Pancreas (tissue), 10 donors: ENCODE measurements around the gene UBE2N. TPM values are rescaled to one million over a fixed set of nuclear protein-coding genes. Genes with fewer than 3 reads are reported as not detected.

Source experiments
- ATAC-seq, 4 donors: fragments of 200-7000 bp; cut with Tn5 transposase; one replicate each; pipeline versions ENCODE4 v1.8.0 to v1.9.1; 2020; ENCODE audit warnings: mild to moderate bottlenecking in 4 of 4, moderate library complexity in 4 of 4
- DNase-seq, 6 donors: peaks; one replicate each; pipeline ENCODE4 v3.0.0-alpha.2; 2020
- FAIRE-seq: peaks from 2 replicates; lab custom pipeline; 2012; peaks lifted over from hg19 to GRCh38; lab: Jason Lieb, UNC
- H3K27ac ChIP-seq, 4 donors: fragments of 200-600 bp; sonication (generic); 1 replicate in 3 of 4; 2 replicates in 1 of 4; pipeline versions ENCODE4 v1.5.0 to v1.8.0; 2020
- H3K27me3 ChIP-seq, 4 donors: fragments of 200-600 bp; one replicate each; pipeline ENCODE4 v1.8.0; 2021
- H3K36me3 ChIP-seq, 3 donors: fragments of 200-600 bp; sonication (generic) in 1 of 3; one replicate each; pipeline versions ENCODE4 v1.5.0 to v1.8.0; 2020 to 2021
- H3K4me1 ChIP-seq, 3 donors: fragments of 200-600 bp; one replicate each; pipeline ENCODE4 v1.8.0; 2021
- H3K4me3 ChIP-seq, 4 donors: fragments of 200-600 bp; sonication (generic) in 2 of 4; one replicate each; pipeline versions ENCODE4 v1.5.0 to v1.8.0; 2020 to 2021
- H3K9me3 ChIP-seq, 4 donors: fragments of 200-600 bp; one replicate each; pipeline ENCODE4 v1.8.0; 2021
- WGBS, 2 donors: extraction: QIAGEN DNeasy Blood & Tissue Kit; methylation state at CpG; one replicate each; pipeline ENCODE4 v1.1.7; 2013; 5-methylcytosine and 5-hydroxymethylcytosine counted together
- intact Hi-C, 3 donors: fragments of 100-400 bp; cut with DNase I; formaldehyde crosslinking; loops; one replicate each; pipeline versions ENCODE4 v1.11.1 to v1.14.2; 2022
- polyA plus RNA-seq, 2 donors: library from polyadenylated mRNA; stranded (reverse); fragments of 200-250 nt; gene quantifications; one replicate each; pipeline ENCODE4 v1.2.3, GENCODE V29; 2013
- total RNA-seq, 6 donors: library from RNA; stranded (reverse); fragmentation: NEBNext Ultra II Directional in 4 of 6; extraction: Animal tissue kit (Norgen Biotek cat#: 25700) in 4 of 6; gene quantifications; one replicate each; pipeline versions ENCODE4 v1.2.1 to v1.2.4, GENCODE V29; 2021 to 2023
- TF ChIP-seq, protein P1 (sequence below), 4 donors: fragments of 200-600 bp; sonication (generic) in 3 of 4; IDR thresholded peaks; one replicate each; pipeline versions ENCODE4 v1.5.0 to v1.8.0; 2021; ENCODE audit warnings: antibody characterized with exemption in 4 of 4
- donor health status: healthy with polysubstance abuse.
- donor health status: DM: no; HTN: no; CAD: no; lungs with moderate emphysema.
- donor health status: DM: no; HTN: no; CAD: no.
- donor health status: control.
- donor health status: control.
- donor health status: Bipolar disorder and iron deficiency.
- donor health status: DM: yes; HTN: yes; CAD: no.
- donor health status: DM: no; HTN: no; CAD: no.
- donor health status: DM: no; HTN: no; CAD: no.
- donor health status: DM: yes; HTN: yes; CAD: no.

Gene UBE2N
- total and polyA plus RNA-seq, 8 donors = 14.7 to 33.2 (median 21.5) TPM

DNA sequence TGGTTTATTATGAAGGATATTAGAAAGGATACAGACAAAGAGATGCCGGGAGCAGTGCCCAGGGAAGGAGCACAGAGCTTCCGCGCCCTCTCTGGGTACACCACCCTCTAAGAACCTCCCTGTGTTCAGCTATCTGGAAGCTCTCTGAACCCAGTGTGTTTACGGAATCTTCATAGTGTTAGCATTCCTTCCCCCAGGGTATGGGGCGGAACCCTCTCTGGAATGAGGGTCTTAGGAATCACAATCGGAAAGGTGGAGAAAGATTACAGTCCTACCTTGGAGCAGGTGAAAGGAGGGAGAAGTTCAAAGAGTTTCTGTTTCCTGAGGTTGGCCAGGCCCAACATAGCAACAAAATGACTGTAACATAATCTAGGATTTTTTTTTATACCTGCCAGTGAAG, 70.8 kb downstream of the UBE2N start:
- Histone ChIP-seq H3K36me3 (no peaks in the 10 kb centered on the region), H3K9me3 (no peaks in the 10 kb centered on the region), H3K27me3 (no peaks in the 10 kb centered on the region), H3K27ac (no peak overlapping the region), H3K4me1 (peaks cover 0 to 7% (median 0%) of the 10 kb centered on the region in 3 donors), H3K4me3 (no peak overlapping the region)
- ATAC-seq (no peak), DNase-seq (no peak), FAIRE-seq (no peak)
- intact Hi-C loops = no loop called here
- 97 to 98% methylated on average over 6 of the region's 6 CpGs for WGBS, 2 donors
- TF ChIP-seq, protein P1, sequence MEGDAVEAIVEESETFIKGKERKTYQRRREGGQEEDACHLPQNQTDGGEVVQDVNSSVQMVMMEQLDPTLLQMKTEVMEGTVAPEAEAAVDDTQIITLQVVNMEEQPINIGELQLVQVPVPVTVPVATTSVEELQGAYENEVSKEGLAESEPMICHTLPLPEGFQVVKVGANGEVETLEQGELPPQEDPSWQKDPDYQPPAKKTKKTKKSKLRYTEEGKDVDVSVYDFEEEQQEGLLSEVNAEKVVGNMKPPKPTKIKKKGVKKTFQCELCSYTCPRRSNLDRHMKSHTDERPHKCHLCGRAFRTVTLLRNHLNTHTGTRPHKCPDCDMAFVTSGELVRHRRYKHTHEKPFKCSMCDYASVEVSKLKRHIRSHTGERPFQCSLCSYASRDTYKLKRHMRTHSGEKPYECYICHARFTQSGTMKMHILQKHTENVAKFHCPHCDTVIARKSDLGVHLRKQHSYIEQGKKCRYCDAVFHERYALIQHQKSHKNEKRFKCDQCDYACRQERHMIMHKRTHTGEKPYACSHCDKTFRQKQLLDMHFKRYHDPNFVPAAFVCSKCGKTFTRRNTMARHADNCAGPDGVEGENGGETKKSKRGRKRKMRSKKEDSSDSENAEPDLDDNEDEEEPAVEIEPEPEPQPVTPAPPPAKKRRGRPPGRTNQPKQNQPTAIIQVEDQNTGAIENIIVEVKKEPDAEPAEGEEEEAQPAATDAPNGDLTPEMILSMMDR (IDR thresholded peaks at IDR 0.05) = no peak

DNA sequence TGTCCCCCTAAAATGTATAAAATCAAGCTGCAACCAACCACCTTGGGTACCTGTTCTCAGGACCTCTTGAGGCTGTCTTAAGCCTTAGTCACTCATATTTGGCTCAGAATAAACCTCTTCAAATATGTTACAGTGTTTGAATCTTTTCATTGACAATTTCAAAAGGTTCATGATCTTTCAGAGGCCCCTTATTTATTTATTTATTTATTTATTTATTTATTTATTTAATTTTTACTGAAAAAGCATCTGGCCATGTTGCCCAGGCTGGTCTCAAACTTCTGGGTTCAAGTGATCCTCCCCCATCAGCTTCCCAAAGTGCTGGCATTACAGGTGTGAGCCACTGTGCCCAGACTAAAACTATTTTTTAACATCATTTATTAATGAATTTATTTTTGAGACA, 72.2 kb downstream of the UBE2N start:
- intact Hi-C loops = no loop called here
- DNase-seq (no peak), FAIRE-seq (no peak), ATAC-seq (no peak)
- Histone ChIP-seq H3K4me1 (peaks cover 0 to 7% (median 0%) of the 10 kb centered on the region in 3 donors), H3K4me3 (no peak overlapping the region), H3K27ac (no peak overlapping the region), H3K9me3 (no peaks in the 10 kb centered on the region), H3K27me3 (no peaks in the 10 kb centered on the region), H3K36me3 (no peaks in the 10 kb centered on the region)
- TF ChIP-seq, protein P1 (IDR thresholded peaks at IDR 0.05) = no peak

DNA sequence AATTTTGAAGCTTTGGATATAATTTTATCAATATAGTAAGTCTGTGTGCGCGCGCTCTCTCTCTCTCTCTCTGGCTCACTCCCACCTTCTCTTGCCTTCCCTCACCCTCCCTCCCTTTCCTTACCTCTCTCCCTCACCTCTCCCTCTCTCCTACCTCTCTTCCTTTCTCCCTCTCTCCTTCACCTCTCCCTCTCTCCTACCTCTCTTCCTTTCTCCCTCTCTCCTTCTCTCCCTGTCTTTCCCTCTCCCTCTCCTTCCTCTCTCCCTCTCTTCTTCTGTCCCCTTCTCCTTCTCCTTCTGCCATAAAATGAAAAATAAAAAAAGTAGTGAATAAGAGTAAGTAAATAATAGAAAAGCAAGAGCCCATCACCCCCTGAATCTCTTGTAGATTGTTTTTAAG, 73.0 kb downstream of the UBE2N start:
- Histone ChIP-seq H3K4me1 (peaks cover 0 to under 1% (median 0%) of the 10 kb centered on the region in 3 donors), H3K36me3 (no peaks in the 10 kb centered on the region), H3K27ac (no peak overlapping the region), H3K27me3 (no peaks in the 10 kb centered on the region), H3K9me3 (no peaks in the 10 kb centered on the region), H3K4me3 (no peak overlapping the region)
- FAIRE-seq (no peak), ATAC-seq (no peak), DNase-seq (no peak)
- TF ChIP-seq, protein P1 (IDR thresholded peaks at IDR 0.05) = no peak
- intact Hi-C loops = no loop called here
- WGBS, 2 donors = 96 to 97% methylated on average over 3 of the region's 3 CpGs

DNA sequence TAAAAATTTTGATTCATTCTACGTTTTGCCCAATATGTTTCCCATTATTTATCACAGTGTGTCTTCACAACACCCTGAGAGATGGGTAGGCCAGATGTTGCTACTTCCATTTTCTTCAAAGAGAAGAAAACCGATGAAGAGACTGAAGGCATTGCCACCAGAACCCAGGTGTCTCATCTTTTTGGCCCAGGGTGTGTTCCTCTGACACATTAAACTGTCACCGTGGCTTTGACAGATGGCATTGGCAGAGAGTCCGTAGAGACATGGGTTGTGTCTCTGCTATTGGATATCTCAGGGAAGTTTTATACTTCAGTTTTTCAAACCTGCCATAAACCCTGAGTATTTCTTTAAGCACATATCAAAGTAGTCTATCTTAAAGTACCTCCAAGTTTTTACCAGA, 75.3 kb downstream of the UBE2N start:
- FAIRE-seq = no peak

More for the DNA sequence above, 75.3 kb downstream of the UBE2N start:
- intact Hi-C loops = no loop called here
- H3K36me3 ChIP-seq = no peaks in the 10 kb centered on the region
- H3K4me1 ChIP-seq = no peaks in the 10 kb centered on the region
- WGBS, 2 donors = 87 to 92% methylated on average over 4 of the region's 4 CpGs
- no peak overlapping the region for H3K27ac ChIP-seq
- DNase-seq = no peak
- H3K9me3 ChIP-seq = no peaks in the 10 kb centered on the region
- no peak for ATAC-seq
- TF ChIP-seq, protein P1 (IDR thresholded peaks at IDR 0.05) = no peak
- H3K27me3 ChIP-seq = no peaks in the 10 kb centered on the region
- H3K4me3 ChIP-seq = no peak overlapping the region
